GM21390 (cell line): ENCODE results near the gene TBC1D8.

Experiments used
- ATAC-seq: cut with Tn5 transposase; IDR thresholded peaks from one replicate; pipeline ENCODE4 v1.9.1; 2021; ENCODE audit not compliant: unreplicated experiment

The TBC1D8 gene

DNA sequence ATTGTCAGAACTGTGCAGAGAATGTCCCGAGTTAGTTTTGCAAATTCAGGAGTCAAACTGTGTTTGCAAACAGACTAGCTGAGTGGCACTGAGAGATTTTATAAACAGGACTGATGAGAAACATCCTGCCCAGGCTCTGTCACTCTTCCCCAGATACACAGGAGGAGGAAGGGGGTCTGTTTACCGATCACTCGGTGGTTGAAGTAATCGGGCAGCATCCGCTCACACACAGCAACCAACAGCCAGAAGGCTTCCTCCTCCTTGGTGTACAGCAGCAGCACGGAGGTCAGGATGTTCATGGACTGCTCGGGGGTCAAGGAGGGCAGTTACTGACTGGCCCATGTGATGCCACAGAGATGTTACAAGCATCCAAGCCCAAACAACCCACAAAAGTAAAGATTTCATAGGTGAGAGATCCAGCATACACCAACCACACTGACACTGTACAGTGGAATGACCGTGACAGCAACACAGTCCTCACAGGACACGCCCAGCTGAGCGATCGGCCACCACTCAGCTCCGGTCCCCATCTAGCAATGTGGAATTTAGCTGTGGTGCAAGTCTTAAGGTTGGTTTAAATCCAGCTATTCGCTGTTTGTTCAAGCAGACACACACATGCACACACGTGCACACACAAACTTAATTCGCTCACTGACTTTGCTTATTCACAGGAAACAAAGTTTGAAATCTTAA, 119.0 kb downstream of the TBC1D8 start:
- ATAC-seq = no peak

DNA sequence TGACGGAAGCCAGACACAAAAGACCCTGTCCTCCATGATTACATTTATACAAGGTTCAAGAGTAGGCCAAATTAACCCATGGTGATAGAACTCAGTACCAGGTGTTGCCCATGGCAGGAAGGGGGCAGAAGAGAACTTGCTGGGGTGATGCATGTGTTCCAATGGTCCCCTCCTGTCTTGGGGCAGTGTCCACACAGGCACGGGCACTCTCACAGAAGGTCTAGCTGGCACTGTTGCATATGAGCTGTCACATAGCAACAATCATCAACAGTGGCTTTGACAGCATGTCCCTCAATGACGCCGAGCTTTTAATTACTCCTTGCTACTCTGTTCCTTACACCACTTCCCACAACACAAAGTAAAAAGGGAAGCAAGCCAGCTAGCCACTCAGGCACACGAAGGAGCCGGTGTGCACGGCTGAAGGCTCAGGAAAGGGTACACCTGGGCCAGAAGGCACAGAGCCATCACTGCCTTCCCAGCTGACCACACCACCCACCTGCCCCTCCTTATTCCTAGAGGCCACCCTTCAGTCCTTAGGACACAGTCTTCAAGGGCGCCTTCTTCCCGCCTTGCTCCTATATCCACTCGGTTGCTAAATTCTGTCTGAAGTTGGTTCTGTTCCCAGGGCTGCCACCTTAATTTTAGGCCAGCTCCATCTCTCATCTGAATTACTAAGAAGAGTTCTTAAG, 120.2 kb downstream of the TBC1D8 start:
- ATAC-seq = no peak

DNA sequence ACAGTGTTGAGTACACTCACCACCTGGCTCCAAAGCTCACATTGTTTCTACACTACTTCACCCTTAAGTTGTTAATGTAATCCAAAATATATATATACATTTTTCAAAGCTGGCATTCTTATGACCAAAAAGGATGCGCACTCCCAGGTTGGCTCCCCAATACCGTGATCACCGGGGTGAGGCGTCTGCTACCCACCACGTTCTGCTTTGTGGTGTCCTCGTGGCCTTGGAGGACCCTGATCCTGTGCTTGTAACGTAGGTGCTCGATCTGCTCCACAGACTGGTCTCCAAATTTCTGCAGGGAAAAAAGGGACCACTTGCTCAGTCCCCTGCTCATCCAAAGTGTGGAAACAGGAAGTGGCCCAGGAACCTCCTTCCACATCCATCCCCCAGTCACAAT, 123.3 kb downstream of the TBC1D8 start:
- ATAC-seq = no peak

DNA sequence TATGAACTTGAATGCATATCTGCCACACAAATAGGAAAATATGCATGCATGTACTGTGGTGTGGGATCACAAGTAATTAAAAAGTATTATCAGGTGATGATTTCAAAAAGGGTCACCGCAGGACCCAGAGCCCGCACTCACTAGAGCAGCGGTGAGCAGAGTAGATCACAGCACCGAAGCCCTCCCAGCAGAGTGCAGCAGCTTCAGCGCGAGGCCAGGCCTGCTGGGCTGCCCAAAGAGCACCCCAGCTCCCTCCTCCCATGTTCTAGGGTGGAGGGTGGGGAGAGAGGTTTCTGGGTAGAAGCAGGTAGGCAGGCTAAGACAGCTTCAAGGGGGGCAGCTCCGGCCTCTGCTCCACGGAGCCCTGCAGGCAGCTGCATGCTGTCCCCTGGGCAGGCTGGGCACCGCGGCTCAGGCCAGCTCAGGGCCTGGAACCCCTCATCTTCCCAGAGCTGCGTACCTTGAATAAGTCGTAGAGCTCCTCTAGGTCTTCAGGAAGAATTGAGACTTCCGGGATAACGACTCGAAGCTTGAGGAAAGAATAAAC, 124.2 kb downstream of the TBC1D8 start:
- no peak for ATAC-seq

DNA sequence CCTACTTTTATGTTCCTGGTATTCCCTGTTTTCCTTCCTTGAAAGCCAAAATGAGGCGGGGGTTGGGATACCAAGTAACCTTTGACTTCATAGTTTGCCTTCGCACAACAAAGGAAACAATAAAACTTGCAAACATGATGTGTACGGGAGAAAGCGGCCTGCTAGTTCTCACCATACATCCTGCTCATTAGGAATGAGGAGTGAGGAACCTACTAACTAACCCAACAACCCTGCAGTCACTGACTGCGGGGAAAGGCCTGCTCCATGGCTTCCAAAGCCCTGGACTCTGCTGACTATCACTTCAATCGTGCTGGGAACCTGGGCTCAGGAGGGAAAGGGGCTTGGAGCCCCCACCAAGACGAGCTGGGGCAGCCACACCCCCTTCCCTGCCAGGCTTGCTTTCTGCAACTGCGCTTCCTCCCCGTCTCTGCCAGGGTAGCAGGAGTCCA, 124.9 kb downstream of the TBC1D8 start:
- ATAC-seq = no peak

GRCh38 chr2:101025561-101025960, 125.6 kb downstream of the TBC1D8 start:
- no peak for ATAC-seq

- no peak for ATAC-seq
Measured at GRCh38 chr2:101023327-101024107, 127.7 kb downstream of the TBC1D8 start.

- no peak for ATAC-seq
Measured at GRCh38 chr2:101022221-101022620, 129.0 kb downstream of the TBC1D8 start.

DNA sequence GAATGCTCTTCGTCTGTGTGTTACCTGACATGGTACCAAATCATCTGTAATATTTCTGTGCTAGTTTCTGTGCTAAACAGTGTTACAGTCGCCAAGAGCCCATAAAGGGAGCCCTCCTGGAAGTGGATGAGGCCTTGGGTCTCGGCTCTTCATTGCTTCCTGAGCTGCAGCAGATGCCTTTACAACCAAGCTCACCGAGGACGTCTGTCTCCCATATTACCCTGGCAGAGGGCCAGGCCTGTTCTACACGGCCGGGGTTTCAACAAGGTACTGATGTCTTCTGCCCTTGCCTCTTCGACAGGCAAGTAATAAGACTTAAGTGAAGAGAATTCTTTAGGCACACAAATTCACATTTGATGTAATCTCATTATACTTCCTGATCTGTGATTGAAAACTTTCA, 132.2 kb downstream of the TBC1D8 start:
- ATAC-seq = no peak

GRCh38 chr2:101017371-101017770, 133.8 kb downstream of the TBC1D8 start:
- ATAC-seq = no peak

- no peak for ATAC-seq
Measured at GRCh38 chr2:101014264-101014857, 136.8 kb downstream of the TBC1D8 start.

DNA sequence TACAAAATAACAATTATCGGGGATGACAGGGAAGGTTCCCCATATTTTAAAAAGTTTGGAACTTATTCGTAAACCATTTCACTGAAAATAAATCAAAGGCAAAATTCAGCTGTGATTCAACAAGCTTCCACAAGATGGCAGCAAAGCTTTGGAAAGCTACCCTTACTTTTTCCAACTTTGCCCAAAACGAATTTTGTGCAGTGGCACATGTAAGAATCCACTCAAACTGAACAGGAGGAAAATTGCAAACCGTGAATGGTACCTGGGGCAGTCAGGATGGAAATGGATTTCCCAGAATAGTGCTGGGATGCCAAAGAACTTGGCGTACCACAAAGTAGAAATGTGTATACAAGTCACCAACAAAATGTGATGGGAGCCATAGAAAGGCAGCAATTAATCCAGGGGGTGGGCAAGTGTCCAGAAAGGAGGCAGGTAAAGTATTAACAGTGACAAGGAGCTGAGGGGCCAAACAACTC, 138.4 kb downstream of the TBC1D8 start:
- no peak for ATAC-seq

DNA sequence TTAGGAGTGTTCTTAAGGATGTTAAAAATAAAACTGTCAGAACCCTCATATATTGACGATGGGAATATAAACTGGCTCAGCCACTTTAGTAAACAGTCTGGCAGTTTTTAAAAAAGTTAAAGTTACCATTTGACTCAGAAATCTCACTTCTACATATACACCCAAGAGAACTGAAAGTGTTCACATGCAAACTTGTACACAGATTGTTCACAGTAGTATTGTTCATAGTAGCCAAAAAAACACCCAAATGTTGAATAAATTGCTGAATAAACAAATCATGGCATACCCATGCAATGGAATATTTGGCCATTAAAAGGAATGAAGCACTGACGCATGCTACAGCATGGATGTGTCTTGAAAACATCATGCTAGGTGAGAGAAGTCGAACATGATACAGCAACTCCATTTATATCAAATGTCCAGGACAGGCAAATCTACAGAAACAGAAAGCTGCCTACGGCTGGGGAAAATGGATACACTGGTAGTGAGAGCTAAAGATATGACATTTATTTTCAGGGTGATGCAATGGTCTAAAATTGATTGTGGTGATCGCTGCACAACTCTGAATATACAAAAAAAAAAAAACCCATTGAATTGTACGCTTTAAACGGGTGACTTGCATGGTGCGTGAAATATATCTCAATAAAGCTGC, 139.0 kb downstream of the TBC1D8 start:
- peak; percentile 90 for ATAC-seq

DNA sequence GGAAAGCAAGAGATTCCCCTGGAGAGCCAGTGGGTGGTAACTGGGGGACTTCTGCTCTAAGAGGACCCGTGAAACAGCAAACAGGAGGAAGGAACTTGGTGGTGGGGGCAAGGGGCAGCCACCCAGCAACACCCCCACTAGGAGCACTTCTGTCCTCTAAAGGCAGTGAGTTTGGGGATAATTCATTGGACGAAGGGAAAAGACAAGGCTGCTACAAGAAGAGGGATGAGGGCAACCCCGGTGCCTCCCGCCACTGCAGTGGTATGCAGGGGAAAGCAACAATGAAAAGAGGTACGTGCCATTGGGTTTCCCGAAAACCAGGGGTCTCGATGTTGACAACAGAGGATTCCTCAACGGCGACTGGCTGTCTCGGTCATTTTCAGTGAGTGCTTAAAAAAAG, 140.0 kb downstream of the TBC1D8 start:
- no peak for ATAC-seq

DNA sequence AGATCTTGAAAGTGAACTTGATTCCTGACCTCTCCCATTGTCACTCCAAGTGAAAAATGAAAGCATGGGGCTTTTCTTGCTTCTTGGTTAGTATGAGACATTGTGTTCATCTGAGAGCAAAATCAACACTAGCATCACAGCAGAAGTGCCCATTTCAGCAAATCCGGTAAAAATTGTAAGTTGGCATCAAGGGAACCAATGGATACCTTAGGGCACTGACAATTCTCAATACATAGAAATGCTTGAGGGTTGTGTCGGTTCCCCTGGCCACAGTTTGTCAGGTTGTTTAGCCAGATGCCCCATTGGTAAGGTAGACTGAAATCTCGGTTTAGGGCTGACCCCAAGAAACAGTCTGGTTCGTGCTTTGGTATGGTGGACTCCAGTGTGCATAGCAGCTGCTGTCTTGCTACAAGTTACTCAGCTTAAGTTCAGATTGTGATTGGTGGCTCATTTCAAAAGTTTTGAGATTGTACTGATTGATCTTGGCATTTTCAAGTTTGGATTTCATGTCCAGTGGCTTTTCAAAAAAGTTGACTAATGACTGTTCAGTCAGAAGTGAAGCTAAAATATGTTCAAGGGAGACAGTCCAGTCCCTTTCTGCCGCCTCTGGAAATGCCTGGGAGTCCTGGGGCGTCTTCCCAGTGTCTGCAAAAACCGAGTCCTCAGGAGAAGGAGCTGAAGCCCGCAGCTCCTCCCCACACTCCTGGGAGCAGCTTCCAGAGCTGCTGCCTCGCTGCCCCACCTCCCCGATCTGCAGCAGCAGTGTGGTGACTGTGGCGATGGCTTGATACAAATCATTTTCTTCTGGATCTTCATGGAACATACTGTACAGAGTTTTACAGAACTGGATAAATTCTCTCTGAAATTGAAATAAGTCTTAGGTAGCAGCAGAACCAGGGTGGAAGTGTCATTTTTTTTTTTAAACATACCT, 143.5 kb downstream of the TBC1D8 start:
- ATAC-seq = no peak

DNA sequence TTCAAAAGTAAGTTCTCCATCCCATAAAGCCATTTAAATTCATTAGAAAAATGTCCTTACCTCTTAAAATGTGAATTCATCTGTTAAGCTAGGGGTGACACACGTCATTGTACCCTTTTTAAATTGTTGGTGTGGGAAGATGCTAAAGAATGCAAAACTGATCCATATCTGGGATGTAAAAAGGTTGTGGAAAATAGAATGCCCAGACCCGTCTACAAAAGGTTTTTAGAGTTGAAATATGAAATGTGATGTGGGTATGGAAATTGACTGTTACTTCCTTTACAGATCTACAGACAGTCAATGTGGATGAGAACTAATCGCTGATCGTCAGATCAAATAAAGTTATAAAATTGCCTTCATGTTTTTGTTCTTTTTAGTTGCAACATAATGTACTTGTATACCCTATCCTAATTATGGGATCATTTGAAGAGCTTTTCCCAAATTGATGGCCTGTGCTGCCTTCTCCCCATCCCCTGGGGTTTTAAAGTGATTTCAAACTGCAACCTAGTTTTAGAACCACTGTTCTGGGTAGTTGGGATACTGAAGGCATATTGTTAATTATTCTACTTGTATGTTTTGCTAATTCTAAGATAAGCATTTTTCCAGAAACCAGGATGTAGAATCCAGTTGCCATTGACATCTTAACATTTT, 145.0 kb downstream of the TBC1D8 start:
- ATAC-seq = no peak

GRCh38 chr2:101004620-101005325, 146.4 kb downstream of the TBC1D8 start:
- ATAC-seq = no peak

DNA sequence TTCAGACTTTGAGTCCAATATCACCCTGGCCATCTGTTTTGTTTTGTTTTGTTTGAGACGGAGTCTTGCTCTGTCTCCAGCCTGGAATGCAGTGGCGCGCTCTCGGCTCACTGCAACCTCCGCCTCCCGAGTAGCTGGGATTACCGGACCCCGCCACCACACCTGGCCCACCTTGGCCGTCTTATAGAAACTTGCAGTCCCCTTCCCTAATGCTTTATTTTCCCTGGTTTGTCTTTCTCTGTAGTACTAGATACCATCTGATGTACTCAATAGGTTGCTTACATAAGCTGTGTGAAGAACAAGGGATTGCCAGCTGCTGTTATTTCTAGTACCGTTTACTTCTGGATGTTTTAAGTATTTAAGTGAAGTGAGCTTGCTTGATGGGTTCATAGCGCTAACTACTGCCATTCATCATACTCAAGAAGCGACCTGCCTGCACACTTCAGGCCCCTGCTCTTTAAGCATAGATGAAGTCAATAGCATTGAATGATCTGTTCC, 147.9 kb downstream of the TBC1D8 start:
- no peak for ATAC-seq
